Omental fat pad (tissue), 4 donors: ENCODE measurements around the gene BTF3L4. TPM values are rescaled to one million over a fixed set of nuclear protein-coding genes. Genes with fewer than 3 reads are reported as not detected.
"Not testable (repeated sequence)": the region's sequence is repeated elsewhere in the genome, so short reads cannot be mapped to it uniquely, and the experiment has no call there.

ENCODE experiments used
- ATAC-seq: fragments of 150-250 bp; one replicate; pipeline ENCODE4 v1.9.1; 2016; ENCODE audit warnings: mild to moderate bottlenecking, moderate library complexity; ENCODE audit not compliant: low FRiP score
- DNase-seq: peaks from one replicate; pipeline ENCODE4 v3.0.0-alpha.2; 2019; ENCODE audit warnings: low spot score
- total RNA-seq, 4 donors: library from RNA; depleted of rRNA; stranded (reverse); fragments of >200 nt; gene quantifications; one replicate each; pipeline ENCODE4 v1.1.0, GENCODE V29; 2016
- TF ChIP-seq, protein P1 (sequence below), 3 donors: fragments of 450-650 bp; IDR thresholded peaks; one replicate each; pipeline ENCODE4 v1.5.1; 2016 to 2017; ENCODE audit warnings: antibody characterized with exemption in 3 of 3, mild to moderate bottlenecking in 3 of 3, moderate library complexity in 2 of 3

BTF3L4 gene
- total RNA-seq, 4 donors from 2014 or later, result 43.6 to 55.9 (median 52.6) TPM

DNA sequence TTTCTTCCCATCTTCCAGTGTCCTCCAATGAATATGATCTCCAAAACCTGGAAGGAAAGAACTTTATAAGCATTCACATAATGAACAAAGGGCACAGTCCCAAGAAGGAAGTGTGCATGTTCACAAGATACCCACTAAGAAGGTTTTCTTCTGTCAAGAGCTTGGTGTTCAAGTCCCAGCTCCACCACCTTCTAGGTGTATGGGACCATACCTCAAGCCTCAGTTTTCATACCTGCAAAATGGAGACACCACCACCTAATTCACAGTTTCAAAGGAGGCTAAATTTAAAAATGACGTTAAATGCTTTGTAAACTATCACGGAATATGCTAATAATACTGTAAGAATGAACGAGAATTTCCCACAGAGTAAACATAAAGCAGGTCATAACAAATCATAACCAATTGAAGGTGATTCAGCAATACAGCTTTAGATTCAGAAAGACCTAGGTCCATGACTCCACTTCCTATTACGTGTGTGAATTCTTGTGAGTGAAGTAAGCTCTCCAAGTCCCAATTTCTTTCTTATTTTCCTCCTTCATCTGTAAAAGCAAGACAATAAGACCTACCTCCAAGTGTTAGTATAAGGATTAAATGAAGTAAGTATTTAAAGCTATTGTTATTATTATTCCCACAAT, 14.4 kb upstream of the BTF3L4 start:
- TF ChIP-seq, protein P1, sequence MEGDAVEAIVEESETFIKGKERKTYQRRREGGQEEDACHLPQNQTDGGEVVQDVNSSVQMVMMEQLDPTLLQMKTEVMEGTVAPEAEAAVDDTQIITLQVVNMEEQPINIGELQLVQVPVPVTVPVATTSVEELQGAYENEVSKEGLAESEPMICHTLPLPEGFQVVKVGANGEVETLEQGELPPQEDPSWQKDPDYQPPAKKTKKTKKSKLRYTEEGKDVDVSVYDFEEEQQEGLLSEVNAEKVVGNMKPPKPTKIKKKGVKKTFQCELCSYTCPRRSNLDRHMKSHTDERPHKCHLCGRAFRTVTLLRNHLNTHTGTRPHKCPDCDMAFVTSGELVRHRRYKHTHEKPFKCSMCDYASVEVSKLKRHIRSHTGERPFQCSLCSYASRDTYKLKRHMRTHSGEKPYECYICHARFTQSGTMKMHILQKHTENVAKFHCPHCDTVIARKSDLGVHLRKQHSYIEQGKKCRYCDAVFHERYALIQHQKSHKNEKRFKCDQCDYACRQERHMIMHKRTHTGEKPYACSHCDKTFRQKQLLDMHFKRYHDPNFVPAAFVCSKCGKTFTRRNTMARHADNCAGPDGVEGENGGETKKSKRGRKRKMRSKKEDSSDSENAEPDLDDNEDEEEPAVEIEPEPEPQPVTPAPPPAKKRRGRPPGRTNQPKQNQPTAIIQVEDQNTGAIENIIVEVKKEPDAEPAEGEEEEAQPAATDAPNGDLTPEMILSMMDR (IDR thresholded peaks at IDR 0.05), result no peak
- ATAC-seq, result no peak
- DNase-seq, result no peak

- TF ChIP-seq, protein P1 (IDR thresholded peaks at IDR 0.05), result no peak
- no peak for DNase-seq
- no peak for ATAC-seq
Observed at GRCh38 chr1:52045236-52045635, 10.9 kb upstream of the BTF3L4 start.

DNA sequence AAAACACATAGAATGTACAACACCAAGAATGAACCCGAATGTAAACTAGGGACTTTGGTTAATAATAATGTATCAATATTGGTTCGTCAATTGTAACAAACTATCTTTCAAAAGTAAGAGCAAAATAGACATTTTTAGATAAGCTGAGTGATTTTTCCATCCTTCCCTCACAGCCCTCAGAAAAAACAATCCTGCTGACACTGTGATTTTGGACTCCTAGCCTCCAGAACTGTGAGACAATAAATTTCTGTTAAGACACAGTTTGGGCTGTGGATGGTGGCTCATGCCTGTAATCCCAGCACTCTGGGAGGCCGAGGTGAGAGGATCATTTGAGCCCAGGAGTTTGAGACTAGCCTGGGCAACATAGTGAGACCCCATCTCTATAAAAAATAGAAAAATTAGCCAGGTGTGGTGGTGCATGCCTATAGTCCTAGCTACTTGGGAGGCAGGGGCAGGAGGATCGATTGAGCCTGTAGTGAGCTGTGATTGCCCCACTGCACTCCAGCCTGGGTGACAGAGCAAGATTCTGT, 10.4 kb upstream of the BTF3L4 start:
- not testable (repeated sequence) for DNase-seq, ATAC-seq

- DNase-seq, ATAC-seq: not testable (repeated sequence)
Observed at GRCh38 chr1:52049337-52049736, 6.8 kb upstream of the BTF3L4 start.

GRCh38 chr1:52053862-52054261, 2.2 kb upstream of the BTF3L4 start:
- no peak for ATAC-seq
- TF ChIP-seq, protein P1 (IDR thresholded peaks at IDR 0.05), result no peak

DNA sequence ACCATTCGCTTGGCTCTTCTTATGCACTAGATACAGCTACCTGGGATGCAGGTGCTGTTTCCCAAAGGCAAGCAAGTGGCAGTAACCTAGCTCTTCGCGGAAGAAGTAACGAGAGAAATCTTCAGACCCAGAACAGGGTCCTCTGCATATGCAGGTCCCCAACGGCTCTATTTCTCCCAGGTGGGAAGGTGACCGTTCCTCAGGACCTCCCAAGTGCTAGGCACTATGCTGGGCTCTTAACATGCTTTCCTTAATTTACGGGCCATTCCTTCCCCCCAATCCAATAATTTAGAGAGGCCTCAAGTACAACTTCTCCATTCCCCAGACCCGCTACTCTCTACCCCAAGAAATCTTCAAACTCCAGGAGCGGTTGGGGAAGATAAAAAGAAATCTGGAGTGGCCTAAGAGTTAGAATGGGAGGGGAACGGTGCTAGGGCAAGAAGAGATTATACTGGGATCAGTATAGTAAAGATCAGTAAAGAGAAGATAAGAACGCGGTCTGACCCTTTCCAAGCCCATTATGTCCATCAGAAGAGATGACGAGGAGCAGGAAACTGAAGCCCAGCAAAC, 1.5 kb upstream of the BTF3L4 start:
- TF ChIP-seq, protein P1 (IDR thresholded peaks at IDR 0.05), result no peak
- DNase-seq (no peak), ATAC-seq (no peak)

More at GRCh38 chr1:52053862-52054261, 2.2 kb upstream of the BTF3L4 start:
- DNase-seq, result no peak

DNA sequence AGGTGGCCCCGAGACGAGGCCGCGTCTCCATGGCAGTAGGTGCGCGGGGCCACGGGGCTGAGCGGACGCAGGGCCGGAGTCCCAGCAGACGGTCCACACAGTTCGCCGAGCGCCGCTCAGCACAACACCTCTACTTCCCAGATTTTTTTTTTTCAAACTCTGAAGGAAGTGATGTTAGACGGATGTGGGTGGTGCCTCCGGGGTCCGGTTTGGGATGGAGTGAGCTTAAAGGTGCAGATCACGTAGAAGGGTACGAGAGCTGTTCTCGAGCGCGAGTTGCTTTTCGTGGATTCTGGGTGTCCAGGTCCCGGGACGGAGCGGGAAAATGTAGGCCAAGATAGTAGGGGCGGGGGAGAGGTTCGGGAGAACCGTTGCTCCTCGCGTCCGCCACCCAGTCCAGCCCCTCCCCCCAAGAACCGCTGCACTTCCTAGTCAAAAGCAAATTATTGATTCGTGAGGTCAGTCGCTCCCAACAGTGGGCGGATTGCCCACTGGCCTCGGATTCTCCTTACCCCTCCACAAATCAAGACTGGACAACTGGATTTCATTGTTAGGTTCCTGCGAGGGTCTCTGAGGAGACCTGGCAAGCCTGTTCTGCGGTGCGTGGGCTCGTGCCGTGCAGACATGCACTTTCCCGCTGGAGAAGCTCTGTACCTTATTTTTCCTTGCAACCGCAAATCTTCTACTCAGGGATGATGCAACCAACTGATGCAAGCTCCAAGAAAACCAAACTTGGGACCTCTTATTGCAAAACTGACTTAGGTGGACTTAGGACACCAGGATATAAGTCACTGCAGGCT, 829 bp upstream of the BTF3L4 start, which contains the start of gene TXNDC12:
Gene TXNDC12 (minus strand): TSS at position 126 of the 800 bp plus-strand sequence. CDS start 95 bp downstream, at position 31.
- peak; percentile 59 for DNase-seq
- TF ChIP-seq, protein P1 (IDR thresholded peaks at IDR 0.05), result no peak
- ATAC-seq, result peak; percentile 82
